CD8-positive, alpha-beta memory T cell (primary cell): ENCODE results near the gene C7orf57. TPM values are rescaled to one million over a fixed set of nuclear protein-coding genes. Genes with fewer than 3 reads are reported as not detected.
"Not testable (repeated sequence)": the region's sequence is repeated elsewhere in the genome, so short reads cannot be mapped to it uniquely, and the experiment has no call there.

Experiments
- CTCF ChIA-PET: fragments of 350-600 bp; sonication (Branson Sonifier 250); formaldehyde crosslinking; loops from one replicate; lab custom pipeline; 2021; ENCODE audit warnings: antibody characterized with exemption; lab: Charles Lee
- POLR2A ChIA-PET: fragments of 350-600 bp; sonication (Branson Sonifier 250); formaldehyde crosslinking; loops from one replicate; lab custom pipeline; 2021; ENCODE audit warnings: antibody characterized with exemption; lab: Charles Lee
- DNase-seq, 5 donors: peaks; one replicate each; pipeline versions ENCODE4 v3.0.0 to v3.0.0-alpha.2; 2020 to 2022; ENCODE audit warnings: mixed read lengths in 1 of 5
- H3K27ac ChIP-seq: one replicate; pipeline ENCODE4 v1.7.0; 2013; ENCODE audit warnings: low read depth, mild to moderate bottlenecking, low read length, moderate library complexity
- H3K27me3 ChIP-seq: 2 replicates; pipeline ENCODE4 v1.7.0; 2013; ENCODE audit warnings: low read length, mild to moderate bottlenecking; ENCODE audit not compliant: insufficient read depth, poor library complexity, severe bottlenecking
- H3K36me3 ChIP-seq: 2 replicates; pipeline ENCODE4 v1.7.0; 2013; ENCODE audit warnings: mild to moderate bottlenecking, low read length, moderate library complexity; ENCODE audit not compliant: insufficient read depth
- H3K4me1 ChIP-seq: 2 replicates; pipeline ENCODE4 v1.7.0; 2013; ENCODE audit warnings: mild to moderate bottlenecking, low read length, moderate library complexity; ENCODE audit not compliant: insufficient read depth
- H3K4me3 ChIP-seq: 2 replicates; pipeline ENCODE4 v1.7.0; 2013; ENCODE audit warnings: mild to moderate bottlenecking, low read length
- H3K9me3 ChIP-seq: 2 replicates; pipeline ENCODE4 v1.7.0; 2013; ENCODE audit warnings: mild to moderate bottlenecking, low read length
- H3K27ac Mint-ChIP-seq, 8 donors: one replicate each; pipeline ENCODE4 v1.8.0; 2020 to 2021; ENCODE audit warnings: mixed read lengths in 8 of 8, mild to moderate bottlenecking in 6 of 8, inconsistent platforms in 3 of 8, moderate library complexity in 3 of 8
- H3K27me3 Mint-ChIP-seq, 2 donors: one replicate each; pipeline ENCODE4 v1.8.0; 2020 to 2021; ENCODE audit warnings: mixed read lengths in 2 of 2, mild to moderate bottlenecking in 1 of 2, moderate library complexity in 1 of 2
- H3K36me3 Mint-ChIP-seq, 3 donors: one replicate each; pipeline ENCODE4 v1.8.0; 2020 to 2021; ENCODE audit warnings: mixed read lengths in 3 of 3, inconsistent platforms in 1 of 3, mild to moderate bottlenecking in 1 of 3
- H3K4me1 Mint-ChIP-seq, 3 donors: one replicate each; pipeline ENCODE4 v1.8.0; 2020 to 2021; ENCODE audit warnings: mixed read lengths in 3 of 3, inconsistent platforms in 1 of 3, mild to moderate bottlenecking in 1 of 3
- H3K4me3 Mint-ChIP-seq, 7 donors: one replicate each; pipeline ENCODE4 v1.8.0; 2020 to 2021; ENCODE audit warnings: mixed read lengths in 7 of 7, mild to moderate bottlenecking in 6 of 7, moderate library complexity in 4 of 7, inconsistent platforms in 2 of 7
- H3K9me3 Mint-ChIP-seq, 5 donors: one replicate each; pipeline ENCODE4 v1.8.0; 2020 to 2022; ENCODE audit warnings: mixed read lengths in 5 of 5, mild to moderate bottlenecking in 3 of 5, moderate library complexity in 2 of 5, inconsistent platforms in 1 of 5
- polyA plus RNA-seq: library from polyadenylated mRNA; unstranded; fragments of 300-500 nt; fragmentation: Illumina TruSeq; gene quantifications from one replicate; pipeline ENCODE4 v1.2.3, GENCODE V29; 2021
- total RNA-seq, 2 experiments: library from RNA; stranded (reverse); gene quantifications; one replicate each; pipeline ENCODE4 v1.2.3, GENCODE V29; 2021

C7orf57 gene
- total RNA-seq (under 1 TPM; 0.66 to 0.92 TPM), polyA plus RNA-seq (not detected)

DNA sequence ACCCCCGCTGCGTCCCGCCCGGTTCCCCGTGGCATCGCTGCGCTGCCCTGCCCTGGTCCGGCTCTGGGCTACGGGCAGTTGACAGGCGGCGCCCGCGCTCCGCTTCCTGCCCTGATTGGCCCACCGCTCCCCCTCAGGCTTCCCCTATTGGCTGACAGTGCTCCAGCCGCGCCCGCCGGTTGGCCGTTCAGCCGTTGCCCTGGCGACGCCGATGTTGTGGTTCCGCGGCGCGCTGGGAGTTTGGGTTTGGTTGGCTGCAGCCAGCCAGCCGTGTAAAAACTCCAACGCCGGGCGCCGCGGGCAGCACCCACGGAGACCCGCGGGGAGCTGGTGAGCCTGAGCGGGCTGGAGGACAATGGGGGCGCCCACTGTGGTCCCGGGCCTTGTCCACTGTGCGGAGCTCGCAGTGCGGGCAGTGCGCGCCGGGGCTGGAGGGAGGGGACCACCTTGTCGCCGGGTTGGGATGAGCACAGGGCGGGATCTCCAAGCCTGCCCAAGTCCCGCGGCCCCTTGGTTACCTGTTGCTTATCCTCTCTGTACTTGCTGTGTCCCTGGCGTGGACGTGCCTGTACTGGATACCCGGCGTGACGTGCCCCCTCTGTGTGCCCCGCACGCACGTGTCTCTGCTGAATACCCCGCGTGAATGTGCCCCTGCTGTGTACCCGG is at the start of gene C7orf57:
C7orf57 (plus strand) TSS at position 243 of the 666 bp plus-strand sequence. CDS start 766 bp downstream, outside the sequence.
- H3K4me1 ChIP-seq, result peaks cover 10% of the 10 kb centered on the region
- no peaks in the 10 kb centered on the region for H3K9me3 ChIP-seq
- Mint-ChIP-seq H3K27ac (peak within 1 kb of the TSS; percentile 72 to 97 (median 92)), H3K9me3 (peaks cover 0 to 2% (median 0%) of the 10 kb centered on the region in 5 donors), H3K4me1 (peaks cover 10 to 15% (median 14%) of the 10 kb centered on the region in 3 donors), H3K27me3 (peaks cover 12 to 22% of the 10 kb centered on the region in 2 donors), H3K4me3 (peak within 1 kb of the TSS; percentile 82 to 94 (median 89)), H3K36me3 (no peaks in the 10 kb centered on the region)
- ChIA-PET POLR2A (no interaction called here), CTCF (interaction anchor here (1.0 to 6.2 kb wide), 4 partner anchors 47 to 73 kb away, joined by 4 to 35 read pairs (median 4); no protein-coding TSS in a partner anchor)
- DNase-seq, result peak; percentile 73 to 92 (median 86)
- peak within 1 kb of the TSS; percentile 67 for H3K4me3 ChIP-seq
- H3K27me3 ChIP-seq, result peaks cover 8% of the 10 kb centered on the region
- peak within 1 kb of the TSS; percentile 39 for H3K27ac ChIP-seq
- no peaks in the 10 kb centered on the region for H3K36me3 ChIP-seq

DNA sequence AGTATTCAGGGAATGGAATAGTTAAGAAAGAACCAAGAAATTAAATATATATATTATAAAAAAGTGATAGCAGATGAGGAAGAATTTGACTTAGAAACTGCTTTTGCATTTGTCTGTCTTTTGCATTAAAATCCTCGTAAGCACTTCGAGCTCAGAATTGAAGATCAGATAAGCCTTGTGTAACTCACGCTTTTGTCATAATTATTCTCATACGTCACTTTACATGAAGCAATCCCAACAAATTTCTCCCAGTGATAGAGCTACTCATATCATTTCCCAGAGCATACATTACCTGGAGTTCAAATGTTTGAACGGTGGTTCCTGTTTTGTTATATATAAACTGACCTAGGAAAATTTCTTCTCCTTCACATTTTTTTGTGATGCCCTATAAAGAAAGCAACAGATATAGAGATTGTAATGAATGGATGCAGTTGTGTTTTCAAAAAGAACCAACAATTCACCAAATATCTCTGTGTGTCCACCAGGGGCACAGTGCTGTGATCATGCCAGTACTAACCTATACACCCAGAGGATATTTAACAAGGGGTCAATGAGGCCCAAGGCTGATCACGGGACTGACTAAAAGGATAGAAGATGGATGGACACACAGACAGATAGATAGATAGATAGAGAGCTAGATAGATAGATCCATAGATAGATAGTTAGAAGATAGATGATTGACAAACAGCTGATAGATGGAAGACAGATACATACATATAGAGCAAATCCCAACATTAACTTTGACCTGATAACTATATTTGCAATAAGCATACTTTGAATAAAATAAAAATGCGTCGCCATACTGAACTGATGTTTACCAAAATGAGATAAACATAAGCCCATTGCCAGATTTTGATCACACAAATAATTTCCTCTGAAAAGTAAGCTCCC is 46.6 kb upstream of the C7orf57 start:
- H3K27ac ChIP-seq, result no peak overlapping the region
- no peak for DNase-seq
- Mint-ChIP-seq H3K27me3 (peaks cover 0 to 2% of the 10 kb centered on the region in 2 donors), H3K4me3 (peak overlapping the region in 1 of 7 donors; percentile 7), H3K9me3 (no peaks in the 10 kb centered on the region), H3K27ac (no peak overlapping the region), H3K4me1 (peaks cover 16 to 20% (median 16%) of the 10 kb centered on the region in 3 donors), H3K36me3 (peaks cover 0 to 3% (median 0%) of the 10 kb centered on the region in 3 donors)
- no peaks in the 10 kb centered on the region for H3K27me3 ChIP-seq
- peaks cover 19% of the 10 kb centered on the region for H3K4me1 ChIP-seq
- ChIA-PET CTCF (interaction anchor here (0.7 to 2.5 kb wide), 8 partner anchors 11 to 144 kb away, joined by 3 to 13 read pairs (median 4); partner anchors contain the start of genes C7orf57 and UPP1), POLR2A (no interaction called here)
- H3K36me3 ChIP-seq, result no peaks in the 10 kb centered on the region
- H3K9me3 ChIP-seq, result no peaks in the 10 kb centered on the region
- H3K4me3 ChIP-seq, result no peak overlapping the region

DNA sequence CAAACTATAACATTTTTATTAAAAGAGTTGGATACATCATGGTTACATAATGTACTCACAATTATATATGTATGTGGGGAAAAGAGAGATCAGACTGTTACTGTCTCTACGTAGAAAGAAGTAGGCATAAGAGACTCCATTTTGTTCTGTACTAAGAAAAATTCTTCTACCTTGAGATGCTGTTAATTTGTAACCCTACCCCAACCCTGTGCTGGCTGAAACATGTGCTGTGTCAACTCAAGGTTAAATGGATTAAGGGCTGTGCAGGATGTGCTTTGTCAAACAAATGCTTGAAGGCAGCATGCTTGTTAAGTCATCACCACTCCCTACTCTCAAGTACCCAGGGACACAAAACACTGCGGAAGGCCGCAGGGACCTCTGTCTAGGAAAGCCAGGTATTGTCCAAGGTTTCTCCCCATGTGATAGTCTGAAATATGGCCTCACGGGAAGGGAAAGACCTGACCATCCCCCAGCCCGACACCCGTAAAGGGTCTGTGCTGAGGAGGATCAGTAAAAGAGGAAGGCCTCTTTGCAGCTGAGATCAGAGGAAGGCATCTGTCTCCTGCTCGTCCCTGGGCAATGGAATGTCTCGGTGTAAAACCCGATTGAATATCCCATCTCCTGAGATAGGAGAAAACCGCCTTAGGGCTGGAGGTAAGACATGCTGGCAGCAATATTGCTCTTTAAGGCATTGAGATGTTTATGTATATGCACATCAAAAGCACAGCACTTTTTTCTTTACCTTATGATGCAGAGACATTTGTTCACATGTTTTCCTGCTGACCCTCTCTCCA is 45.5 kb upstream of the C7orf57 start:
- H3K4me1 Mint-ChIP-seq, result peaks cover 16 to 20% (median 16%) of the 10 kb centered on the region in 3 donors

DNA sequence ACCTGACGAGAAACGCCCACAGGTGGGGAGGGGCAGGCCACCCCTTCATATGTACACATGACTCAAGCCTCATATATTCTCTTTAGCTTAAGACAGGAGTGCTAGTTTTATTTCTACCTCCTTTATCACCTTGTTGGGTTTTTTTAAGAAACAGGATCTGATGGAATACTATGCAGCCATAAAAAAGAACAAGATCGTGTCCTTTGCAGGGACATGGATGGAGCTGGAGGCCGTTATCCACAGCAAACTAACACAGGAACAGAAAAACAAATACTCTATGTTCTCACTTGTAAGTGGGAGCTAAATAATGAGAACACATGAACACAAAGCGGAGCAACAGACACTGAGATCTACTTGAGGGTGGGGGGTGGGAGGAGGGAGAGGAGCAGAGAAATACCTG is 44.8 kb upstream of the C7orf57 start:
- POLR2A ChIA-PET, result interaction anchor here (0.6 to 2.1 kb wide), 2 partner anchors 98 to 120 kb away, joined by 3 to 15 read pairs; partner anchors contain the start of gene UPP1
- H3K4me1 Mint-ChIP-seq, result peaks cover 16 to 20% (median 16%) of the 10 kb centered on the region in 3 donors
- no peak overlapping the region for H3K4me3 ChIP-seq
- H3K27ac Mint-ChIP-seq, result peak overlapping the region in 6 of 8 donors; percentile 38 to 84 (median 72)
- no peaks in the 10 kb centered on the region for H3K9me3 ChIP-seq
- no peaks in the 10 kb centered on the region for H3K27me3 ChIP-seq
- no peak for DNase-seq
- peaks cover 0 to 4% of the 10 kb centered on the region in 2 donors for H3K27me3 Mint-ChIP-seq
- CTCF ChIA-PET, result interaction anchor here (1.1 to 3.5 kb wide), 12 partner anchors 14 to 164 kb away, joined by 3 to 140 read pairs (median 6); partner anchors contain the start of gene UPP1
- no peaks in the 10 kb centered on the region for H3K9me3 Mint-ChIP-seq
- H3K36me3 Mint-ChIP-seq, result peaks cover 0 to 3% (median 0%) of the 10 kb centered on the region in 3 donors
- peak overlapping the region in 1 of 7 donors; percentile 16 for H3K4me3 Mint-ChIP-seq
- no peak overlapping the region for H3K27ac ChIP-seq
- peaks cover 19% of the 10 kb centered on the region for H3K4me1 ChIP-seq
- H3K36me3 ChIP-seq, result no peaks in the 10 kb centered on the region

More for the DNA sequence above, 45.5 kb upstream of the C7orf57 start:
- H3K9me3 ChIP-seq, H3K27me3 ChIP-seq, POLR2A ChIA-PET, H3K27me3 Mint-ChIP-seq, H3K9me3 Mint-ChIP-seq, H3K36me3 ChIP-seq, H3K36me3 Mint-ChIP-seq, DNase-seq, H3K27ac ChIP-seq, H3K4me3 Mint-ChIP-seq, H3K4me3 ChIP-seq: not testable (repeated sequence)
- peak overlapping the region in 2 of 8 donors; percentile 38 to 48 for H3K27ac Mint-ChIP-seq
- H3K4me1 ChIP-seq, result peaks cover 19% of the 10 kb centered on the region
- CTCF ChIA-PET, result interaction anchor here (0.9 to 3.5 kb wide), 8 partner anchors 11 to 143 kb away, joined by 3 to 140 read pairs (median 8); partner anchors contain the start of gene UPP1

DNA sequence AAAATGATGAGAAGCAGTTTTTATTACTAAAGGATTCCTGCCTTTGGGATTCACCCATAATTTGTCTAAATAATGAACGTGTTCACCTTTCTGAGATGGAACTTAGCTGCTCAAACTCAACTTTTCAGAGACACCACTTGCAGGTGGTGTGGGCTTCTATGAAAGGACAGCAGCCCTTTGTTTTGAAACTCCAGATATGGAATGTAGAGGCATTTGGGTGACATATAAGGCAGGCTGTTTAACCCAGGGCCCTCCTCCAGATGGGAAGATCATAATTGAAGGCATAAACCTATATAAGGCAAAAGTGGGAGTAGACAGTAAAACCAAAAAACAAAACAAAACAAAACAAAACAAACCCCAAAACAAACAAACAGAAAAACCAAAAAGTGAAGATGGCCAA is 44.1 kb upstream of the C7orf57 start:
- ChIA-PET CTCF (interaction anchor here (0.9 to 3.5 kb wide), 26 partner anchors 9 to 164 kb away, joined by 3 to 140 read pairs (median 6); partner anchors contain the start of genes HUS1 and UPP1), POLR2A (interaction anchor here (1.3 to 2.1 kb wide), 2 partner anchors 98 to 119 kb away, joined by 11 to 15 read pairs; partner anchors contain the start of gene UPP1)
- Mint-ChIP-seq H3K27ac (peak overlapping the region; percentile 80 to 99 (median 96)), H3K4me1 (peaks cover 16 to 20% (median 16%) of the 10 kb centered on the region in 3 donors), H3K36me3 (peaks cover 0 to 3% (median 0%) of the 10 kb centered on the region in 3 donors), H3K9me3 (no peaks in the 10 kb centered on the region), H3K4me3 (peak overlapping the region; percentile 83 to 99 (median 94)), H3K27me3 (peaks cover 0 to 4% of the 10 kb centered on the region in 2 donors)
- H3K4me3 ChIP-seq, result peak overlapping the region; percentile 73
- H3K27me3 ChIP-seq, result no peaks in the 10 kb centered on the region
- no peaks in the 10 kb centered on the region for H3K36me3 ChIP-seq
- DNase-seq, result no peak
- H3K9me3 ChIP-seq, result no peaks in the 10 kb centered on the region
- H3K4me1 ChIP-seq, result peaks cover 19% of the 10 kb centered on the region
- H3K27ac ChIP-seq, result peak overlapping the region; percentile 62

DNA sequence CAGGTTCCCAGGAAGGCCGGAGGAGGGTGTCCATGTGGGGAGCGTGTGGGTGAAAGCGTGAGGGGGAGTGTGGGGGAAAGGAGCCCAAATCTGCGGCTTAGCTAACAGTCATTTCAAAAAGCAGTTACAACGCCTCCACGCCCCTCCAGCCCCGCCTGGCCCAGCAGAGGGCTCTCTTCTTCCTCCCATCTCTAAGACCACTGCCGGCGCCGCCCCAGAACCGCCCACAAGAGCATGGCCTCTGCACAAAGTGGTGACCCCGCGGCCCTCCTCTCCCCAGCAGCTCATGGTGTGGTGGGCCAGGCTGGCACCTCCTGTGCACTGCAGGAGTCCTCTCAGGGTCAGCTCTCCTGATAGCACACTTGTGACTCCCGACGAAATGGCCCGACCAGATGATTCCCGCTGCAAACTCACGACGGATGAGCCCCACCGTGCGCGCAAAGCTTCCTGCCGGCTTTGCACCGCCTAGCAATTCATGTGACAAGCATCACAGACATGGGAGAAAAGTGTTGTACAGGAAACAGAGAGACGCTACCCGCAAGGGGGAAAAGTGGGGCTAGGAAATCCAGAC is 43.5 kb upstream of the C7orf57 start:
- DNase-seq, result peak; percentile 73 to 91 (median 81)
- no peaks in the 10 kb centered on the region for H3K36me3 ChIP-seq
- Mint-ChIP-seq H3K27me3 (peaks cover 0 to 4% of the 10 kb centered on the region in 2 donors), H3K9me3 (no peaks in the 10 kb centered on the region), H3K4me1 (peaks cover 16 to 20% (median 16%) of the 10 kb centered on the region in 3 donors), H3K4me3 (peak overlapping the region; percentile 83 to 99 (median 94)), H3K36me3 (peaks cover 0 to 3% (median 0%) of the 10 kb centered on the region in 3 donors), H3K27ac (peak overlapping the region; percentile 80 to 99 (median 96))
- peak overlapping the region; percentile 73 for H3K4me3 ChIP-seq
- POLR2A ChIA-PET, result interaction anchor here (0.9 to 2.1 kb wide), 3 partner anchors 94 to 119 kb away, joined by 6 to 15 read pairs (median 11); partner anchors contain the start of gene UPP1
- peaks cover 19% of the 10 kb centered on the region for H3K4me1 ChIP-seq
- H3K27me3 ChIP-seq, result no peaks in the 10 kb centered on the region
- H3K27ac ChIP-seq, result peak overlapping the region; percentile 62
- H3K9me3 ChIP-seq, result no peaks in the 10 kb centered on the region
- CTCF ChIA-PET, result interaction anchor here (0.6 to 3.5 kb wide), 31 partner anchors 8 to 163 kb away, joined by 3 to 140 read pairs (median 5); partner anchors contain the start of genes HUS1 and UPP1
